H1 (cell line): ENCODE measurements around the gene OR11A1. TPM values are rescaled to one million over a fixed set of nuclear protein-coding genes. Genes with fewer than 3 reads are reported as not detected.

ENCODE experiments used
- polyA plus RNA-seq, 7 experiments: library from polyadenylated mRNA; depleted of rRNA in 3 of 7; stranded (reverse) in 5 of 7; unstranded in 2 of 7; fragments of >200 nt in 5 of 7; fragments of 200-250 nt in 2 of 7; gene quantifications; 1 replicate in 5 of 7; 2 replicates in 1 of 7; 4 replicates in 1 of 7; pipeline versions ENCODE4 v1.2.1 to v1.2.3, GENCODE V29; 2011 to 2013; ENCODE audit warnings: missing spikeins in 2 of 7, mixed read lengths in 2 of 7
- total RNA-seq: library from RNA; stranded (reverse); fragmentation: NEBNext Ultra II Directional; extraction: Animal tissue kit (Norgen Biotek cat#: 25700); gene quantifications from 2 replicates; pipeline ENCODE4 v1.2.1, GENCODE V29; 2021
- TF ChIP-seq, protein P1 (sequence below): fragments of 300-600 bp; sonication (generic); IDR thresholded peaks from 2 replicates; pipeline ENCODE4 v1.7.1; 2012; ENCODE audit warnings: low read length, moderate library complexity, mild to moderate bottlenecking, inconsistent platforms; ENCODE audit not compliant: insufficient replicate concordance

Gene OR11A1
- total and polyA plus RNA-seq, 2 of the 8 experiments (the other 6 are each of a cell fraction or from before 2014, with no cell fraction given): not detected

DNA sequence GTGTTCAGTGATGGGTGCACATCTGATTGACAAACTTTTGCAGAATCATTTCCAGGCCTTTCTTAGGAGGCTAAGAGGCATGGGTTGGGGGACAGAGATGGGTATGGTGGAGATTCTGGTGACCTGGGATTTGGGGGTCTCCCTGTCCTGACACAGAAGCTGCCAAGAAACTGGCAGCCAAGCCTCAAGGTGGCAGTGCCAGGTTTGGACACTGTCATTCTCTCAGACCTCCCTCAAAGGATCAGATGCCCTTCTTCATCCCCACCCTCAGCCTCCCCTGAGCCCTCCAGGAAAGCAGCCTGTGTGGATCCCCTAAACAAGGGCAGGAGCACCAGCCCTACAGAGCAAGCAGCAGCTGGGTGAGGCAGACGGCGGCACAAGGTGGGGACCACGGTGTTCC, 48.9 kb upstream of the OR11A1 start (continued):
- TF ChIP-seq, protein P1, sequence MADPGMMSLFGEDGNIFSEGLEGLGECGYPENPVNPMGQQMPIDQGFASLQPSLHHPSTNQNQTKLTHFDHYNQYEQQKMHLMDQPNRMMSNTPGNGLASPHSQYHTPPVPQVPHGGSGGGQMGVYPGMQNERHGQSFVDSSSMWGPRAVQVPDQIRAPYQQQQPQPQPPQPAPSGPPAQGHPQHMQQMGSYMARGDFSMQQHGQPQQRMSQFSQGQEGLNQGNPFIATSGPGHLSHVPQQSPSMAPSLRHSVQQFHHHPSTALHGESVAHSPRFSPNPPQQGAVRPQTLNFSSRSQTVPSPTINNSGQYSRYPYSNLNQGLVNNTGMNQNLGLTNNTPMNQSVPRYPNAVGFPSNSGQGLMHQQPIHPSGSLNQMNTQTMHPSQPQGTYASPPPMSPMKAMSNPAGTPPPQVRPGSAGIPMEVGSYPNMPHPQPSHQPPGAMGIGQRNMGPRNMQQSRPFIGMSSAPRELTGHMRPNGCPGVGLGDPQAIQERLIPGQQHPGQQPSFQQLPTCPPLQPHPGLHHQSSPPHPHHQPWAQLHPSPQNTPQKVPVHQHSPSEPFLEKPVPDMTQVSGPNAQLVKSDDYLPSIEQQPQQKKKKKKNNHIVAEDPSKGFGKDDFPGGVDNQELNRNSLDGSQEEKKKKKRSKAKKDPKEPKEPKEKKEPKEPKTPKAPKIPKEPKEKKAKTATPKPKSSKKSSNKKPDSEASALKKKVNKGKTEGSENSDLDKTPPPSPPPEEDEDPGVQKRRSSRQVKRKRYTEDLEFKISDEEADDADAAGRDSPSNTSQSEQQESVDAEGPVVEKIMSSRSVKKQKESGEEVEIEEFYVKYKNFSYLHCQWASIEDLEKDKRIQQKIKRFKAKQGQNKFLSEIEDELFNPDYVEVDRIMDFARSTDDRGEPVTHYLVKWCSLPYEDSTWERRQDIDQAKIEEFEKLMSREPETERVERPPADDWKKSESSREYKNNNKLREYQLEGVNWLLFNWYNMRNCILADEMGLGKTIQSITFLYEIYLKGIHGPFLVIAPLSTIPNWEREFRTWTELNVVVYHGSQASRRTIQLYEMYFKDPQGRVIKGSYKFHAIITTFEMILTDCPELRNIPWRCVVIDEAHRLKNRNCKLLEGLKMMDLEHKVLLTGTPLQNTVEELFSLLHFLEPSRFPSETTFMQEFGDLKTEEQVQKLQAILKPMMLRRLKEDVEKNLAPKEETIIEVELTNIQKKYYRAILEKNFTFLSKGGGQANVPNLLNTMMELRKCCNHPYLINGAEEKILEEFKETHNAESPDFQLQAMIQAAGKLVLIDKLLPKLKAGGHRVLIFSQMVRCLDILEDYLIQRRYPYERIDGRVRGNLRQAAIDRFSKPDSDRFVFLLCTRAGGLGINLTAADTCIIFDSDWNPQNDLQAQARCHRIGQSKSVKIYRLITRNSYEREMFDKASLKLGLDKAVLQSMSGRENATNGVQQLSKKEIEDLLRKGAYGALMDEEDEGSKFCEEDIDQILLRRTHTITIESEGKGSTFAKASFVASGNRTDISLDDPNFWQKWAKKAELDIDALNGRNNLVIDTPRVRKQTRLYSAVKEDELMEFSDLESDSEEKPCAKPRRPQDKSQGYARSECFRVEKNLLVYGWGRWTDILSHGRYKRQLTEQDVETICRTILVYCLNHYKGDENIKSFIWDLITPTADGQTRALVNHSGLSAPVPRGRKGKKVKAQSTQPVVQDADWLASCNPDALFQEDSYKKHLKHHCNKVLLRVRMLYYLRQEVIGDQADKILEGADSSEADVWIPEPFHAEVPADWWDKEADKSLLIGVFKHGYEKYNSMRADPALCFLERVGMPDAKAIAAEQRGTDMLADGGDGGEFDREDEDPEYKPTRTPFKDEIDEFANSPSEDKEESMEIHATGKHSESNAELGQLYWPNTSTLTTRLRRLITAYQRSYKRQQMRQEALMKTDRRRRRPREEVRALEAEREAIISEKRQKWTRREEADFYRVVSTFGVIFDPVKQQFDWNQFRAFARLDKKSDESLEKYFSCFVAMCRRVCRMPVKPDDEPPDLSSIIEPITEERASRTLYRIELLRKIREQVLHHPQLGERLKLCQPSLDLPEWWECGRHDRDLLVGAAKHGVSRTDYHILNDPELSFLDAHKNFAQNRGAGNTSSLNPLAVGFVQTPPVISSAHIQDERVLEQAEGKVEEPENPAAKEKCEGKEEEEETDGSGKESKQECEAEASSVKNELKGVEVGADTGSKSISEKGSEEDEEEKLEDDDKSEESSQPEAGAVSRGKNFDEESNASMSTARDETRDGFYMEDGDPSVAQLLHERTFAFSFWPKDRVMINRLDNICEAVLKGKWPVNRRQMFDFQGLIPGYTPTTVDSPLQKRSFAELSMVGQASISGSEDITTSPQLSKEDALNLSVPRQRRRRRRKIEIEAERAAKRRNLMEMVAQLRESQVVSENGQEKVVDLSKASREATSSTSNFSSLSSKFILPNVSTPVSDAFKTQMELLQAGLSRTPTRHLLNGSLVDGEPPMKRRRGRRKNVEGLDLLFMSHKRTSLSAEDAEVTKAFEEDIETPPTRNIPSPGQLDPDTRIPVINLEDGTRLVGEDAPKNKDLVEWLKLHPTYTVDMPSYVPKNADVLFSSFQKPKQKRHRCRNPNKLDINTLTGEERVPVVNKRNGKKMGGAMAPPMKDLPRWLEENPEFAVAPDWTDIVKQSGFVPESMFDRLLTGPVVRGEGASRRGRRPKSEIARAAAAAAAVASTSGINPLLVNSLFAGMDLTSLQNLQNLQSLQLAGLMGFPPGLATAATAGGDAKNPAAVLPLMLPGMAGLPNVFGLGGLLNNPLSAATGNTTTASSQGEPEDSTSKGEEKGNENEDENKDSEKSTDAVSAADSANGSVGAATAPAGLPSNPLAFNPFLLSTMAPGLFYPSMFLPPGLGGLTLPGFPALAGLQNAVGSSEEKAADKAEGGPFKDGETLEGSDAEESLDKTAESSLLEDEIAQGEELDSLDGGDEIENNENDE: no peak
